Erythroblast (primary cell): Measurements from ENCODE around the gene PTPN7.

ENCODE experiments used
- GATA1 ChIP-seq: IDR thresholded peaks from 2 replicates; pipeline ENCODE4 v1.6.1; 2011; ENCODE audit warnings: low read depth, mild to moderate bottlenecking, control low read depth, low read length, moderate library complexity
- POLR2A ChIP-seq: IDR thresholded peaks from 2 replicates; pipeline ENCODE4 v1.6.1; 2011; ENCODE audit warnings: mild to moderate bottlenecking, low read length

DNA sequence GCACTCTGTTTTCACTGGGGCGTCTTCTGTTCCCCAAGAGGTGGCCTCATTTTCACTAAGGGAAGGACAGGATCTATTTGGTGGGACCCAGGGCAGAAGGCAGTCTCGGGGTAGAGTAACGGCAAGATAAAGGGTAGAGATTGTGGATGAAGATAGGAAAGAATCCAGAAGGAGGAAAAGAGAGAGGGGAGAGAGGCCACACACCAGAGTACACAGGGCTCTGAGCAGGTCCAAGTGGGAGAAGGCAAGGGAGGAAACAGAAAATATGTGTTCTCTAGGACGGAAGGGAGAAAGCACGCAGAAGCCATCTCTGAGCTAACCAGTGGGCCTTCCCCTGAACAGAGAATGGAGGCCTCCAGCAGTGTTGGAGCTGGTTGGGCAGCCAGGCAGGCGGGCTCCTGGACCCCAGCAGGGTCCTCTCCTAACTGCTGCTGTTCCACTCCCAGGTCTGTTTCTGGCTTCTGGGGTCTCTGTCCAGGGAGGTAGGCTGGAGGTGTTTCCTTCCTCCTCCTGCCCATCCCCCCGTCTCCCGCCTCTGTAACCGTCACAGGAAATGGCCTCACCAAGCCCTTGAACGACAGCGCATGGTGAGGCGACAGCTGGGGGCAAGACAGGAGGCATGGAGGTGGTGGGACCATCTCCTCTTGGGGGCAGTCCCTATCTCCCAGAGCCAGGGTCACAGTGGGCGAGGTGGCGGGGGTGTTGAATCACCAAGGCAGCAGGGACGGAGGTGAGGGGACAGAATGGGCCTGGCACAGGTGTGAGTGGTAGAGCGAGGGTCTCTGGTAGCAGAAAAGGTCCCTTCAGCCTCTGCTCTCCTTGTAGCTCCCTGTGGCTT is 649 bp downstream of the PTPN7 start:
- TF ChIP-seq POLR2A: peak; percentile 83
- no peak for TF ChIP-seq GATA1
